Stimulated activated CD4-positive, alpha-beta T cell treated with anti-CD3 and anti-CD28 coated beads, Interleukin-12 subunit alpha, Interleukin-12 subunit beta, amount 100 ng/mL, for 24 hours (primary cell): ENCODE data around the gene GRIPAP1.

Experiments used
- DNase-seq, 2 experiments: peaks; one replicate each; pipeline ENCODE4 v3.0.0-alpha.2; 2020; ENCODE audit warnings: low read depth in 2 of 2

The GRIPAP1 gene

DNA sequence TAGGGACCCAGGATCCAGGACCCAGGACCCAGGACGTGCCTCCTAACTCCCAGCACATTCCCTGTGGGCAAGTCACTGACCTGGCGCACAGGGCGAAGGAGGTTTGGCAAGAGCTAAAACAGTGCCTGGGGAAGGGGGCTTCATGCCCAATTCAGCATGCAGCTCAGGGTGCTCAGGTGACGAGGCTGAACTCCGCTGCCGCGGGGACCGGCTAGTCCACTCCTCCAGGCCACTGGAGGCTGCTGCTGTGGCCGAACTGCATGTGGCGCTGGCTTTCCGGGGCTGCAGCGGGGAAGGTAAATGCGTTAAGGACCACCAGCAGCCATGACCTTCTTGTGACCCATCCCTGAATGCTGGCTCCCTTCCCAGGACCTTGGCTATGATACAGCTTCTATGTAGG lies 78.3 kb downstream of the GRIPAP1 start:
- DNase-seq = no peak
